Duodenal mucosa (tissue), 2 donors: ENCODE data around the gene HSD3B2.

Source experiments
- H3K27ac ChIP-seq: one replicate; pipeline ENCODE4 v1.7.0; 2013; ENCODE audit warnings: low read depth, low read length
- H3K27me3 ChIP-seq, 2 donors: one replicate each; pipeline ENCODE4 v1.7.0; 2013; ENCODE audit warnings: low read length in 2 of 2, control low read depth in 1 of 2; ENCODE audit not compliant: insufficient read depth in 2 of 2, control insufficient read depth in 1 of 2
- H3K36me3 ChIP-seq, 2 donors: one replicate each; pipeline ENCODE4 v1.7.0; 2013; ENCODE audit warnings: low read length in 2 of 2, control low read depth in 1 of 2; ENCODE audit not compliant: insufficient read depth in 2 of 2, control insufficient read depth in 1 of 2
- H3K4me1 ChIP-seq, 2 donors: one replicate each; pipeline ENCODE4 v1.7.0; 2013; ENCODE audit warnings: low read length in 2 of 2, control low read depth in 1 of 2; ENCODE audit not compliant: insufficient read depth in 2 of 2, control insufficient read depth in 1 of 2
- H3K4me3 ChIP-seq, 2 donors: one replicate each; pipeline ENCODE4 v1.7.0; 2013; ENCODE audit warnings: low read length in 2 of 2, low read depth in 1 of 2
- H3K9ac ChIP-seq, 2 donors: one replicate each; pipeline ENCODE4 v1.7.0; 2013; ENCODE audit warnings: low read length in 2 of 2, low read depth in 1 of 2
- H3K9me3 ChIP-seq, 2 donors: one replicate each; pipeline ENCODE4 v1.7.0; 2013; ENCODE audit warnings: low read length in 2 of 2, control low read depth in 1 of 2; ENCODE audit not compliant: control insufficient read depth in 1 of 2

The HSD3B2 gene

GRCh38 chr1:119414950-119415349, at the start of gene HSD3B2:
Gene HSD3B2, plus strand, starts transcription at chr1:119415150. Its CDS starts 270 bp downstream, at chr1:119415420.
- H3K9ac ChIP-seq: no peak within 1 kb of the TSS
- no peaks in the 10 kb centered on the region for H3K9me3 ChIP-seq
- no peaks in the 10 kb centered on the region for H3K36me3 ChIP-seq
- no peak within 1 kb of the TSS for H3K4me3 ChIP-seq
- no peaks in the 10 kb centered on the region for H3K27me3 ChIP-seq
- no peaks in the 10 kb centered on the region for H3K4me1 ChIP-seq
- H3K27ac ChIP-seq: no peak within 1 kb of the TSS

GRCh38 chr1:119366424-119366823, 48.5 kb upstream of the HSD3B2 start:
- no peak overlapping the region for H3K4me3 ChIP-seq

GRCh38 chr1:119367432-119368124, 47.4 kb upstream of the HSD3B2 start:
- H3K9me3 ChIP-seq: no peaks in the 10 kb centered on the region
- no peak overlapping the region for H3K4me3 ChIP-seq
- no peaks in the 10 kb centered on the region for H3K36me3 ChIP-seq
- no peak overlapping the region for H3K9ac ChIP-seq
- no peaks in the 10 kb centered on the region for H3K27me3 ChIP-seq
- no peak overlapping the region for H3K27ac ChIP-seq
- H3K4me1 ChIP-seq: peaks cover 0 to 6% of the 10 kb centered on the region in 2 donors

More at GRCh38 chr1:119366424-119366823, 48.5 kb upstream of the HSD3B2 start:
- Histone ChIP-seq H3K4me1 (no peaks in the 10 kb centered on the region), H3K9me3 (no peaks in the 10 kb centered on the region), H3K9ac (no peak overlapping the region), H3K27ac (no peak overlapping the region), H3K27me3 (peaks cover 0 to 5% of the 10 kb centered on the region in 2 donors), H3K36me3 (no peaks in the 10 kb centered on the region)

- Histone ChIP-seq H3K9me3 (no peaks in the 10 kb centered on the region), H3K27me3 (no peaks in the 10 kb centered on the region), H3K4me3 (no peak within 1 kb of the TSS), H3K9ac (no peak within 1 kb of the TSS), H3K27ac (no peak within 1 kb of the TSS), H3K36me3 (no peaks in the 10 kb centered on the region), H3K4me1 (peaks cover 0 to 9% of the 10 kb centered on the region in 2 donors)
Measured at GRCh38 chr1:119368554-119368953, 46.4 kb upstream of the HSD3B2 start, which contains the start of gene HAO2. Gene HAO2, plus strand, starts transcription at chr1:119368785. Its CDS starts 12,301 bp downstream, at chr1:119381086.

GRCh38 chr1:119370748-119371147, 44.2 kb upstream of the HSD3B2 start:
- no peaks in the 10 kb centered on the region for H3K27me3 ChIP-seq
- no peak overlapping the region for H3K27ac ChIP-seq
- no peak overlapping the region for H3K4me3 ChIP-seq
- peaks cover 0 to 20% of the 10 kb centered on the region in 2 donors for H3K4me1 ChIP-seq
- no peak overlapping the region for H3K9ac ChIP-seq
- no peaks in the 10 kb centered on the region for H3K9me3 ChIP-seq
- no peaks in the 10 kb centered on the region for H3K36me3 ChIP-seq

GRCh38 chr1:119371815-119372214, 43.1 kb upstream of the HSD3B2 start:
- Histone ChIP-seq H3K4me3 (no peak overlapping the region), H3K9ac (no peak overlapping the region)

GRCh38 chr1:119372503-119373086, 42.4 kb upstream of the HSD3B2 start:
- Histone ChIP-seq H3K36me3 (no peaks in the 10 kb centered on the region), H3K4me3 (no peak overlapping the region), H3K27me3 (no peaks in the 10 kb centered on the region), H3K27ac (no peak overlapping the region), H3K9ac (no peak overlapping the region), H3K4me1 (peaks cover 0 to 20% of the 10 kb centered on the region in 2 donors), H3K9me3 (no peaks in the 10 kb centered on the region)

More at GRCh38 chr1:119371815-119372214, 43.1 kb upstream of the HSD3B2 start:
- Histone ChIP-seq H3K27me3 (no peaks in the 10 kb centered on the region), H3K36me3 (no peaks in the 10 kb centered on the region), H3K27ac (no peak overlapping the region), H3K9me3 (no peaks in the 10 kb centered on the region), H3K4me1 (peaks cover 0 to 20% of the 10 kb centered on the region in 2 donors)

GRCh38 chr1:119373465-119373864, 41.5 kb upstream of the HSD3B2 start:
- Histone ChIP-seq H3K4me3 (no peak overlapping the region), H3K9ac (no peak overlapping the region), H3K9me3 (no peaks in the 10 kb centered on the region), H3K27me3 (no peaks in the 10 kb centered on the region), H3K36me3 (no peaks in the 10 kb centered on the region), H3K27ac (no peak overlapping the region), H3K4me1 (peaks cover 0 to 20% of the 10 kb centered on the region in 2 donors)

GRCh38 chr1:119374208-119374874, 40.6 kb upstream of the HSD3B2 start:
- H3K27me3 ChIP-seq: no peaks in the 10 kb centered on the region
- H3K27ac ChIP-seq: no peak overlapping the region
- H3K36me3 ChIP-seq: no peaks in the 10 kb centered on the region
- no peaks in the 10 kb centered on the region for H3K9me3 ChIP-seq
- H3K9ac ChIP-seq: no peak overlapping the region
- H3K4me1 ChIP-seq: peaks cover 0 to 20% of the 10 kb centered on the region in 2 donors
- no peak overlapping the region for H3K4me3 ChIP-seq

GRCh38 chr1:119375366-119375765, 39.6 kb upstream of the HSD3B2 start:
- H3K9ac ChIP-seq: no peak overlapping the region
- H3K9me3 ChIP-seq: no peaks in the 10 kb centered on the region
- no peak overlapping the region for H3K4me3 ChIP-seq
- no peak overlapping the region for H3K27ac ChIP-seq
- no peaks in the 10 kb centered on the region for H3K27me3 ChIP-seq
- H3K4me1 ChIP-seq: peaks cover 0 to 20% of the 10 kb centered on the region in 2 donors
- no peaks in the 10 kb centered on the region for H3K36me3 ChIP-seq
